ENCODE measurements around the gene OR5D16. TPM values are rescaled to one million over a fixed set of nuclear protein-coding genes. Genes with fewer than 3 reads are reported as not detected.

Gene OR5D16
- total RNA-seq (2014; rRNA removed; shearing (Covaris generic)), result not detected in 2 replicates
- total RNA-seq (2022), result not detected in 2 replicates
- Bru-seq, nascent RNA, result not detected
- BruChase-seq, experiment 1, labeled RNA remaining after a 6-hour chase, result not detected
- BruChase-seq, experiment 2, labeled RNA remaining after a 2-hour chase, result not detected
- long read RNA-seq, result 0 reads

DNA sequence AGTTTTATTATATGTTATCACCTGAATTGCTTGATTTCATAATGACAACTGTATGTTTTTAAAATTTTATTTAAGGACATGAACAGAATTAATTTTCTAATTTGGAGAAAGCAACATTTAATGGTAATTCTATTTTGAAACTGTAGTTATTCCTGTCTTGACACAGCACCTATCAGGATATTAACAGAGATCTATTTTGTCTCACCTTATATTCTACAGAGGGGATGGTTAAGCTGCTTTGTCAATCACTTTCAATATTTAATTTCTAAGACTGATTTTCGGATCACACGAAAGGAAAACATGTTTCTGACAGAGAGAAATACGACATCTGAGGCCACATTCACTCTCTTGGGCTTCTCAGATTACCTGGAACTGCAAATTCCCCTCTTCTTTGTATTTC is at the start of gene OR5D16:
Gene OR5D16, plus strand, starts transcription at position 301 of the 400 bp plus-strand sequence. Its CDS starts 0 bp downstream, at position 301.
- Histone ChIP-seq H3K9me2 (ENCODE audit: insufficient read depth, low read length) (no peaks in the 10 kb centered on the region), H3K79me2 (ENCODE audit: insufficient read depth, low read depth, low read length) (no peaks in the 10 kb centered on the region), H3K27ac (ENCODE audit: low read depth, low read length, poor library complexity, severe bottlenecking) (no peak within 1 kb of the TSS), H2AFZ (ENCODE audit: low read length) (no peak within 1 kb of the TSS), H3K4me2 (ENCODE audit: low read length) (no peak within 1 kb of the TSS), H3K4me1 (ENCODE audit: insufficient read depth, low read length, poor library complexity, severe bottlenecking) (no peaks in the 10 kb centered on the region), H3K36me3 (ENCODE audit: insufficient read depth, low read length) (no peaks in the 10 kb centered on the region), H3K9me3 (ENCODE audit: low read length) (no peaks in the 10 kb centered on the region), H3K4me3 (ENCODE audit: low read depth, low read length, poor library complexity, severe bottlenecking) (no peak within 1 kb of the TSS), H4K20me1 (ENCODE audit: insufficient read depth, low read length) (no peaks in the 10 kb centered on the region)
- POLR2A ChIA-PET, result no interaction called here
- no TSS peak for BruUV-seq (replicated peaks)
- intact Hi-C loops (cut with micrococcal nuclease; ENCODE audit: unreplicated experiment), result no loop called here
- no peak for DNase-seq (ENCODE audit: low spot score)
- no peak for TF ChIP-seq CTCF (conservative IDR thresholded peaks at IDR 0.05; ENCODE audit: low read length)
- TF ChIP-seq EZH2phosphoT487 (IDR thresholded peaks at IDR 0.05; ENCODE audit: borderline replicate concordance, low read depth, low read length), result no peak
- CTCF ChIA-PET (ENCODE audit: unreplicated experiment), result no interaction called here

DNA sequence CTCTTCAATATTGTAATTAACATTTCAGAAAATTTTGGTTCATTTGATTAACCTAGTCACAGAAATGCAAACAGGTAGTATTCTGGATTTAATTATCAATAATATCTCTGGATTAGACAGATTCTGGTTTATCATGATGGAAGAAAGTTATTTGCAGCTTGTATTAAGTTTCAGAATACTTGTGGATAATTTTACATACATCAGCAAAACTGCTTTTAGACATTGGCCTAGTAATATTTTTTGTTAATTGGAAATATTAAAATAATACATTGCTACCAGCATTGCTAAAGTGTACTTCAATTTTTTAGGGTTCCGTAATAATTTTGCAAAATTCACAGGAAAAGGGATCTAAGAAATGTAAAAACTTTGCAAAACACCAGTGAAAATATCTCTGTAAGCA is 46.9 kb upstream of the OR5D16 start:
- POLR2A ChIA-PET, result interaction anchor here (0.5 kb wide), 1 partner anchor 409 kb away, joined by 3 read pairs; no protein-coding TSS in a partner anchor
- TF ChIP-seq EZH2phosphoT487 (IDR thresholded peaks at IDR 0.05; ENCODE audit: borderline replicate concordance, low read depth, low read length), result no peak
- no peak for TF ChIP-seq CTCF (conservative IDR thresholded peaks at IDR 0.05; ENCODE audit: low read length)
- Histone ChIP-seq H2AFZ (ENCODE audit: low read length) (no peak overlapping the region), H4K20me1 (ENCODE audit: insufficient read depth, low read length) (no peaks in the 10 kb centered on the region), H3K27ac (ENCODE audit: low read depth, low read length, poor library complexity, severe bottlenecking) (no peak overlapping the region), H3K4me3 (ENCODE audit: low read depth, low read length, poor library complexity, severe bottlenecking) (no peak overlapping the region), H3K9me3 (ENCODE audit: low read length) (no peaks in the 10 kb centered on the region), H3K4me1 (ENCODE audit: insufficient read depth, low read length, poor library complexity, severe bottlenecking) (no peaks in the 10 kb centered on the region), H3K79me2 (ENCODE audit: insufficient read depth, low read depth, low read length) (no peaks in the 10 kb centered on the region), H3K36me3 (ENCODE audit: insufficient read depth, low read length) (no peaks in the 10 kb centered on the region), H3K4me2 (ENCODE audit: low read length) (no peak overlapping the region), H3K9me2 (ENCODE audit: insufficient read depth, low read length) (no peaks in the 10 kb centered on the region)
- no TSS peak for BruUV-seq (replicated peaks)
- CTCF ChIA-PET (ENCODE audit: unreplicated experiment), result no interaction called here
- no peak for DNase-seq (ENCODE audit: low spot score)
- intact Hi-C loops (cut with micrococcal nuclease; ENCODE audit: unreplicated experiment), result no loop called here

GRCh38 chr11:55793321-55793720 is 45.2 kb upstream of the OR5D16 start:
- no peak for DNase-seq (ENCODE audit: low spot score)
- Histone ChIP-seq H3K79me2 (ENCODE audit: insufficient read depth, low read depth, low read length) (no peaks in the 10 kb centered on the region), H3K4me3 (ENCODE audit: low read depth, low read length, poor library complexity, severe bottlenecking) (no peak overlapping the region), H3K9me2 (ENCODE audit: insufficient read depth, low read length) (no peaks in the 10 kb centered on the region), H3K36me3 (ENCODE audit: insufficient read depth, low read length) (no peaks in the 10 kb centered on the region), H3K4me1 (ENCODE audit: insufficient read depth, low read length, poor library complexity, severe bottlenecking) (no peaks in the 10 kb centered on the region), H3K9me3 (ENCODE audit: low read length) (no peaks in the 10 kb centered on the region), H4K20me1 (ENCODE audit: insufficient read depth, low read length) (no peaks in the 10 kb centered on the region), H3K4me2 (ENCODE audit: low read length) (no peak overlapping the region), H3K27ac (ENCODE audit: low read depth, low read length, poor library complexity, severe bottlenecking) (no peak overlapping the region), H2AFZ (ENCODE audit: low read length) (no peak overlapping the region)
- ChIA-PET CTCF (ENCODE audit: unreplicated experiment) (no interaction called here), POLR2A (no interaction called here)
- intact Hi-C loops (cut with micrococcal nuclease; ENCODE audit: unreplicated experiment), result no loop called here
- BruUV-seq (replicated peaks), result no TSS peak
- no peak for TF ChIP-seq EZH2phosphoT487 (IDR thresholded peaks at IDR 0.05; ENCODE audit: borderline replicate concordance, low read depth, low read length)
- TF ChIP-seq CTCF (conservative IDR thresholded peaks at IDR 0.05; ENCODE audit: low read length), result no peak
